Naive B cell (primary cell): Measurements from ENCODE around the gene LYRM4. TPM values are rescaled to one million over a fixed set of nuclear protein-coding genes. Genes with fewer than 3 reads are reported as not detected.

ENCODE experiments used
- ATAC-seq, 2 donors: fragments of 150-1000 bp; cut with Tn5 transposase; 2 replicates each; pipeline ENCODE4 v1.10.0; 2021; ENCODE audit warnings: low read depth in 2 of 2, mild to moderate bottlenecking in 2 of 2, moderate library complexity in 2 of 2
- DNase-seq: peaks from one replicate; pipeline ENCODE4 v3.0.0; 2022
- H3K27ac Mint-ChIP-seq, 6 donors: one replicate each; pipeline ENCODE4 v1.8.0; 2020 to 2022; ENCODE audit warnings: mild to moderate bottlenecking in 6 of 6, mixed read lengths in 6 of 6, moderate library complexity in 5 of 6, inconsistent platforms in 2 of 6
- H3K27me3 Mint-ChIP-seq, 3 donors: one replicate each; pipeline ENCODE4 v1.8.0; 2021 to 2022; ENCODE audit warnings: mixed read lengths in 3 of 3, mild to moderate bottlenecking in 1 of 3
- H3K36me3 Mint-ChIP-seq, 2 donors: one replicate each; pipeline ENCODE4 v1.8.0; 2020 to 2022; ENCODE audit warnings: mixed read lengths in 2 of 2, inconsistent platforms in 1 of 2, mild to moderate bottlenecking in 1 of 2
- H3K4me1 Mint-ChIP-seq, 3 donors: one replicate each; pipeline ENCODE4 v1.8.0; 2020 to 2022; ENCODE audit warnings: mixed read lengths in 3 of 3, inconsistent platforms in 1 of 3, mild to moderate bottlenecking in 1 of 3, moderate library complexity in 1 of 3
- H3K4me3 Mint-ChIP-seq, 8 donors: one replicate each; pipeline ENCODE4 v1.8.0; 2020 to 2022; ENCODE audit warnings: mild to moderate bottlenecking in 8 of 8, mixed read lengths in 8 of 8, moderate library complexity in 8 of 8, inconsistent platforms in 2 of 8
- H3K9me3 Mint-ChIP-seq, 7 donors: one replicate each; pipeline ENCODE4 v1.8.0; 2020 to 2022; ENCODE audit warnings: mixed read lengths in 7 of 7, mild to moderate bottlenecking in 5 of 7, inconsistent platforms in 2 of 7, moderate library complexity in 1 of 7
- polyA plus RNA-seq, 6 donors: library from polyadenylated mRNA; unstranded; fragments of 300-500 nt; fragmentation: Illumina TruSeq; gene quantifications; one replicate each; pipeline ENCODE4 v1.2.3, GENCODE V29; 2021; ENCODE audit warnings: low read depth in 6 of 6

The LYRM4 gene
- polyA plus RNA-seq, 6 donors from 2014 or later = 33.1 to 44.6 (median 40.7) TPM

GRCh38 chr6:5089481-5090438, 171.0 kb downstream of the LYRM4 start:
- ATAC-seq = no peak
- no peaks in the 10 kb centered on the region for H3K9me3 Mint-ChIP-seq
- H3K4me1 Mint-ChIP-seq = peaks cover 11 to 45% (median 14%) of the 10 kb centered on the region in 3 donors
- H3K27ac Mint-ChIP-seq = no peak overlapping the region
- peaks cover 4 to 18% (median 7%) of the 10 kb centered on the region in 3 donors for H3K27me3 Mint-ChIP-seq
- no peaks in the 10 kb centered on the region for H3K36me3 Mint-ChIP-seq
- DNase-seq = no peak
- no peak overlapping the region for H3K4me3 Mint-ChIP-seq

GRCh38 chr6:5088780-5089179, 172.0 kb downstream of the LYRM4 start:
- no peak for ATAC-seq
- peaks cover 5 to 26% (median 9%) of the 10 kb centered on the region in 3 donors for H3K27me3 Mint-ChIP-seq
- no peak for DNase-seq
- no peaks in the 10 kb centered on the region for H3K36me3 Mint-ChIP-seq
- no peak overlapping the region for H3K27ac Mint-ChIP-seq
- H3K4me1 Mint-ChIP-seq = peaks cover 10 to 46% (median 13%) of the 10 kb centered on the region in 3 donors
- no peaks in the 10 kb centered on the region for H3K9me3 Mint-ChIP-seq
- no peak overlapping the region for H3K4me3 Mint-ChIP-seq

- ATAC-seq (no peak), DNase-seq (no peak)
- H3K4me3 Mint-ChIP-seq = peak overlapping the region in 5 of 8 donors; percentile 53 to 84 (median 71)
- H3K27me3 Mint-ChIP-seq = peaks cover 12 to 40% (median 23%) of the 10 kb centered on the region in 3 donors
- no peak overlapping the region for H3K27ac Mint-ChIP-seq
- no peaks in the 10 kb centered on the region for H3K9me3 Mint-ChIP-seq
- peaks cover 10 to 44% (median 13%) of the 10 kb centered on the region in 3 donors for H3K4me1 Mint-ChIP-seq
- no peaks in the 10 kb centered on the region for H3K36me3 Mint-ChIP-seq
These were observed 173.4 kb downstream of the LYRM4 start for GRCh38 chr6:5087389-5087788.

- no peak for ATAC-seq
- H3K4me3 Mint-ChIP-seq = peak overlapping the region; percentile 28 to 84 (median 68)
- no peaks in the 10 kb centered on the region for H3K9me3 Mint-ChIP-seq
- peak overlapping the region in 2 of 6 donors; percentile 72 to 81 for H3K27ac Mint-ChIP-seq
- peaks cover 15 to 50% (median 28%) of the 10 kb centered on the region in 3 donors for H3K27me3 Mint-ChIP-seq
- H3K4me1 Mint-ChIP-seq = peaks cover 5 to 36% (median 7%) of the 10 kb centered on the region in 3 donors
- DNase-seq = no peak
- no peaks in the 10 kb centered on the region for H3K36me3 Mint-ChIP-seq
These were observed 174.4 kb downstream of the LYRM4 start for GRCh38 chr6:5086294-5086890.

GRCh38 chr6:5085648-5086293, 175.0 kb downstream of the LYRM4 start:
- no peaks in the 10 kb centered on the region for H3K36me3 Mint-ChIP-seq
- peaks cover 15 to 53% (median 28%) of the 10 kb centered on the region in 3 donors for H3K27me3 Mint-ChIP-seq
- peak; percentile 13 to 29 for ATAC-seq
- H3K4me3 Mint-ChIP-seq = peak overlapping the region; percentile 41 to 84 (median 74)
- peaks cover 3 to 30% (median 5%) of the 10 kb centered on the region in 3 donors for H3K4me1 Mint-ChIP-seq
- H3K9me3 Mint-ChIP-seq = no peaks in the 10 kb centered on the region
- DNase-seq = no peak
- no peak overlapping the region for H3K27ac Mint-ChIP-seq

GRCh38 chr6:5084781-5085647, 175.7 kb downstream of the LYRM4 start, which contains the start of gene PPP1R3G:
Gene PPP1R3G, plus strand, starts transcription at chr6:5085341. Its CDS starts 145 bp downstream, at chr6:5085486.
- DNase-seq (peak; percentile 2), ATAC-seq (peak; percentile 64)
- H3K36me3 Mint-ChIP-seq = no peaks in the 10 kb centered on the region
- peak within 1 kb of the TSS; percentile 76 to 92 (median 86) for H3K4me3 Mint-ChIP-seq
- H3K27me3 Mint-ChIP-seq = peaks cover 15 to 53% (median 28%) of the 10 kb centered on the region in 3 donors
- no peaks in the 10 kb centered on the region for H3K9me3 Mint-ChIP-seq
- H3K4me1 Mint-ChIP-seq = peaks cover 0 to 23% (median 5%) of the 10 kb centered on the region in 3 donors
- H3K27ac Mint-ChIP-seq = peak within 1 kb of the TSS in 1 of 6 donors; percentile 81

- ATAC-seq (peak in 1 of 2 donors; percentile 20), DNase-seq (no peak)
- no peaks in the 10 kb centered on the region for H3K9me3 Mint-ChIP-seq
- no peaks in the 10 kb centered on the region for H3K36me3 Mint-ChIP-seq
- peaks cover 15 to 53% (median 28%) of the 10 kb centered on the region in 3 donors for H3K27me3 Mint-ChIP-seq
- peaks cover 0 to 17% (median 5%) of the 10 kb centered on the region in 3 donors for H3K4me1 Mint-ChIP-seq
- H3K4me3 Mint-ChIP-seq = peak overlapping the region; percentile 76 to 92 (median 86)
- H3K27ac Mint-ChIP-seq = no peak overlapping the region
These were observed 176.4 kb downstream of the LYRM4 start for GRCh38 chr6:5084360-5084780.

- Mint-ChIP-seq H3K36me3 (no peaks in the 10 kb centered on the region), H3K9me3 (no peaks in the 10 kb centered on the region), H3K27ac (no peak overlapping the region), H3K4me1 (peaks cover 0 to 17% (median 5%) of the 10 kb centered on the region in 3 donors), H3K27me3 (peaks cover 15 to 53% (median 28%) of the 10 kb centered on the region in 3 donors), H3K4me3 (peak overlapping the region; percentile 35 to 82 (median 72))
- DNase-seq = no peak
- ATAC-seq = no peak
These were observed 176.9 kb downstream of the LYRM4 start for GRCh38 chr6:5083813-5084359.

- ATAC-seq = no peak
- peaks cover 12 to 53% (median 28%) of the 10 kb centered on the region in 3 donors for H3K27me3 Mint-ChIP-seq
- H3K36me3 Mint-ChIP-seq = no peaks in the 10 kb centered on the region
- no peak overlapping the region for H3K27ac Mint-ChIP-seq
- H3K9me3 Mint-ChIP-seq = no peaks in the 10 kb centered on the region
- H3K4me1 Mint-ChIP-seq = peaks cover 0 to 17% (median 5%) of the 10 kb centered on the region in 3 donors
- H3K4me3 Mint-ChIP-seq = peak overlapping the region in 5 of 8 donors; percentile 29 to 70 (median 61)
- no peak for DNase-seq
These were observed 177.5 kb downstream of the LYRM4 start for GRCh38 chr6:5083307-5083583.

GRCh38 chr6:5082487-5083306, 178.1 kb downstream of the LYRM4 start:
- peak overlapping the region in 2 of 8 donors; percentile 17 to 44 for H3K4me3 Mint-ChIP-seq
- peaks cover 0 to 17% (median 5%) of the 10 kb centered on the region in 3 donors for H3K4me1 Mint-ChIP-seq
- no peaks in the 10 kb centered on the region for H3K9me3 Mint-ChIP-seq
- no peak for ATAC-seq
- H3K27me3 Mint-ChIP-seq = peaks cover 12 to 53% (median 28%) of the 10 kb centered on the region in 3 donors
- H3K27ac Mint-ChIP-seq = peak overlapping the region in 1 of 6 donors; percentile 54
- H3K36me3 Mint-ChIP-seq = no peaks in the 10 kb centered on the region
- no peak for DNase-seq

- H3K4me1 Mint-ChIP-seq = peaks cover 0 to 13% (median 5%) of the 10 kb centered on the region in 3 donors
- DNase-seq = no peak
- no peaks in the 10 kb centered on the region for H3K9me3 Mint-ChIP-seq
- no peak for ATAC-seq
- H3K36me3 Mint-ChIP-seq = peaks cover 0 to 1% of the 10 kb centered on the region in 2 donors
- peaks cover 12 to 49% (median 21%) of the 10 kb centered on the region in 3 donors for H3K27me3 Mint-ChIP-seq
- H3K4me3 Mint-ChIP-seq = peak overlapping the region in 2 of 8 donors; percentile 18 to 44
- H3K27ac Mint-ChIP-seq = no peak overlapping the region
These were observed 178.8 kb downstream of the LYRM4 start for GRCh38 chr6:5081955-5082354.
